OCI-M1 (cell line): ENCODE data around the gene TMEM187.
A peak's percentile ranks its signal among the peaks of the same experiment; 100 is the strongest.

Source experiments
- DNase-seq: peaks from one replicate; lab custom pipeline; 2025; lab: John Stamatoyannopoulos, UW

Gene TMEM187

GRCh38 chrX:153972368-153973126 is at the start of gene TMEM187:
TMEM187 (plus strand) TSS chrX:153972754; CDS start chrX:153982063, 9,309 bp downstream.
- DNase-seq: peak; percentile 95

- DNase-seq: no peak
Observed at GRCh38 chrX:153922932-153923857, 49.4 kb upstream of the TMEM187 start.

DNA sequence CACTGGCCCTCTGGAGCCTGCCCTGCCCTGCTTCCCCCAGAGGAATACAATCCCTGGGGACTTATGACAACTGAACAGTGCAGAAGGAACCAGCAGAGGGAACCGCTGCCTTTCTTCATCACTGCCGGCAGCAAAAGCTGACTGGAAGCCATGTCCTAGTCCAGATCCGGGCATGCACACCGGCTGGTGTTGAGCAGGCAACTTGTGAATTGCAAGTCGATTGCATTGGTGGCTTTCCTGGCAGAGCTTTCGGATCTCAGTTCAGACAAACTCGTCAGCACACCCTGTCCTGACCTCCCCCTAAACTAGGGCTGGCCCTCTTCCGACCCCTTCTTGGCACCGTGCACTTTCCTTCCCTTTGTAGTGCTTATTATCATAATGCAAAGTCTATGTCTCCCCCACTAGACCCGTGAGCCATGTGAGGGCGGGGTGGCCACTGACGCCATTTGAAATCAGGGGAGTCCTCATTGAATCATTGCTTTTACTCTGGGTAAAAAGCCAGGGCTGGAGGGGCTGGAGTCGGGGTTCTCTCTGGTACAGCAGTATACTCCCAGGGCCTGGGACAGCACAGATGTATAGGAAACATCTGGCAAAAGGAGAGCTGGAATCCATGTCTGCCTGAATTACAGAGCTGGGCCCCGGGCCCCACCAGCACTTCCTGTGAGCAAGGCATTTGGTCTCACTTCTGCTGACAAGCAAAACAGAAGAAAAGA is 48.2 kb upstream of the TMEM187 start:
- peak; percentile 72 for DNase-seq

- DNase-seq: peak; percentile 71
Observed at GRCh38 chrX:153925387-153925738, 47.2 kb upstream of the TMEM187 start.

- DNase-seq: peak; percentile 77
Observed at GRCh38 chrX:153925739-153926551, 46.6 kb upstream of the TMEM187 start, which contains the start of gene ARHGAP4. ARHGAP4 (minus strand) TSS chrX:153926264; CDS start chrX:153926202, 62 bp downstream.

- no peak for DNase-seq
Observed at GRCh38 chrX:153926552-153926857, 46.0 kb upstream of the TMEM187 start.

DNA sequence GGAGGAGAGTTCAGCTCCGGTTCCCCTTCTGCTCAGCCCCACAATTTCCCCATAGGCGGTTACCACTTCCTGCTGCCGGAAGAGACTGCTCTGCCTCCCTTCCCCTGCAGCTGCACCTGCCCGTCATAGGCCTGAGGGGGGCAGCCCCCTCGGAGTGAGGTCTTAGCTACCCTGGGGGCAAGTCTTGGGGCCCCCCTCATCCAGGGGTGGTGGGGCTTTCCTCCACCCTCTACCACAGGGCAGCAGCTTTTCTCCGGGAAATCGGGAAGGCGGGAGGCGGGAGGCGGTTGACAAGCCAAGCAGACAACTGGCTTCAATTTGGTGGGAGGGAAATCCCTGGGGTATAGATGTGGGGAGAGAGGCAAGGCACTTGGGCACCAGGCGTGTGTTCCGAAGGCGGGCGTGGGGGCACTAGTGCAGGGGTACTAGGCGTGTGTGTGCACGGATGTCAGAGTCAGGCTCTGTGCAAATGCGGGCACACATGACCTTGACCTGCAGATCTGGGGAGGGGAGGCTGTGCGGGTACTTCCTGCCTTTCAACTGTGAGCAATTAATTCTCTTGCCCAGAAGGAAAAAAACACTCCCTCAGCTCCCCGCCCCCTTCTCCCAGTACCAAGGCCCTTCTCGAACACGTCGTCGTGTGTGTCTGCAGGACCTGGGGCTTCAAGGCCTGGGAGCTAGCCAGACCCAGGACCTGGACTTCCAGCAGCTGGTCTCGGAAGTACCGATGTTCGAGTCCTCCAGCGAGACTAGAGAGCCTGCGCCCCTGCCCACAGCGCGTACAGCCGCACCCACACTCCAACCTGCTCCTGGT is 45.5 kb upstream of the TMEM187 start:
- peak; percentile 94 for DNase-seq

DNA sequence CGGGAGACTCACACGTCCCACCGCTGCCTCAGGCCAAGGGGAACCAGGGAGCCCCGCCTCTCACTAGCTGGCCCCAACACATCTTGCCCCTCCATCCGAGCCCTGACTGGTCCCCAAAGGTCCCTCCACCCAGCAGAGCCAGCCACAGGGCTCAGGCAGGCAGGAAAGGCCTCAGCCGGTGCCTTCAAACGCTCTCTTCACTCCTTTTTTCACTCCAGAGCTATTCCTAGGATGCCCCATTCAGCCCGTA is 45.0 kb upstream of the TMEM187 start:
- no peak for DNase-seq

DNA sequence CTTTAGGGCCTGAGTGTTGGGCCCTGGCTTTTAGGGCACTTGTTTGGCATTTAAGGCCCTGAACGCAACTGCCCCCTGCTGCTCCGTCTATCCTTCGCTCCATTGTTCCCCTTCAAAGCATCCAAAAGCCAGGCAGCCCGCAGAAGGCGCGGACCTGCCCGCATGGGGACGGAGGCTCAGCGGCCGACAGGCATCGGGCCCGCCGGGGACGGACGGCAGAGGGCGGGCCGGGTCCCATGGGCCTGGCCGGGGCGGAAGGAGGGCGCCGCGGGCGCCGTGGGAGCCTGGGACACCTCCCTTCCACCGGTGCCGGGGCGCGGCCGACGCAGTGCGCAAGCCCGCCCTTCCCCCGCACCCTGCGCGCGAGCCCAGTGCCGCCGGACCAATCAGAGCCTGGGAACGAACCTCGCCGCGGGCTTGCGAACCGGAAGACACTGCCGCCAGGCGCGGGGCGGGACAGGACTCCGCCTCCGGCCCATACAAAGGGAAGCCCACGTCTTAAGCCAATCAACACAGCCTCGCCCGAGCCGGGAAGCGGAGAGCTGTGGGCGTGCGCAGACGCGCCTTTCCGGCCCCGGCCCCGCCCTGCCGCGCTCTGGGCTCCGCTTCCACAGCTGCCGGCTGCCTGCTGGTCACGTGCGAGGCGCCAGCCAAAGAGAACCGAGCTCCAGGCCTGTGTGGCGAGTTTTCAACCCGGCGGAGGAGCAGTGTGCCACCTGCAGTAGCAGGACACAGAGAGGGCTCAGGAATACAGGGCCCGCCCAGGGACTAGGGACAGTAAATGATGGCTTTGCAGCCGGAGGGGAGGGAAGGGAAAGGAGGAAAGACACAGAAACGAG is 44.4 kb upstream of the TMEM187 start:
- peak; percentile 100 for DNase-seq

DNA sequence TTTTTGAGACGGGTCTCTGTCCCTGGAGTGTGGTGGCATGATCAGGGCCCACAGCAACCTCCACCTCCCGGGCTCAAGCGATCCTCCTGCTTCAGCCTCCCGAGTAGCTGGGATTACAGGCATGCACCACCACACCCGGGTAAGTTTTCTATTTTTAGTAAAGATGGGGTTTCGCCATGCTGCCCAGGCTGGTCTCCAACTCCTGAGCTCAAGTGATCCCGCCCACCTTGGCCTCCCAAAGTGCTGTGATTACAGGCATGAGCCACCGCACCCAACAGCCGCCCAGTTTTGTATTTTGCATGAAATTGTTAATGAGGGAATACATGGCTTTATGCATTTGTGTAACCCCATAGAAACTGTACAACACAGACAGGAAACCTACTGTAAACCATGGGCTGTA is 43.7 kb upstream of the TMEM187 start:
- no peak for DNase-seq

DNA sequence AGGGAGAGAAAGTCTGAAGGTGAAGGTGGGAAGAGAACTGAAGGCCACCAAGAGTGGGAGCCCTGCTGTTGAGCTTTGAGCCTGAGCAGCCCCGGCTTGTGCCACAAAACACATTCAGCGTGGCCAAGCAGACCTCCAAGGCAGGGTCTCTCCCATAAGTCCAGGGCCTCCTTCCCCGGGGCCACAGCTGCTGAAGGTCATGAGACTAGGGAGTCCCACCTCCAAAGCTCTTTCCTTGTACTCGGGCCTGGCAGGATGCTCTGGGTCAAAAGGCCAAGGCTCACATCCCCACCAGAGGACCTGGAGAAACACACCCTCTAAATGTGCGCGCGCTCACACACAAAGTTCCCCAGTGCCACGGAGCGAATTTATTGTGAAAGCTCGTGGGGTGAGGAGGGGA is 43.0 kb upstream of the TMEM187 start:
- DNase-seq: no peak

- no peak for DNase-seq
Observed at GRCh38 chrX:153930011-153930910, 42.3 kb upstream of the TMEM187 start.

GRCh38 chrX:153931151-153931550 is 41.4 kb upstream of the TMEM187 start:
- no peak for DNase-seq

- no peak for DNase-seq
Observed at GRCh38 chrX:153931748-153932147, 40.8 kb upstream of the TMEM187 start.

DNA sequence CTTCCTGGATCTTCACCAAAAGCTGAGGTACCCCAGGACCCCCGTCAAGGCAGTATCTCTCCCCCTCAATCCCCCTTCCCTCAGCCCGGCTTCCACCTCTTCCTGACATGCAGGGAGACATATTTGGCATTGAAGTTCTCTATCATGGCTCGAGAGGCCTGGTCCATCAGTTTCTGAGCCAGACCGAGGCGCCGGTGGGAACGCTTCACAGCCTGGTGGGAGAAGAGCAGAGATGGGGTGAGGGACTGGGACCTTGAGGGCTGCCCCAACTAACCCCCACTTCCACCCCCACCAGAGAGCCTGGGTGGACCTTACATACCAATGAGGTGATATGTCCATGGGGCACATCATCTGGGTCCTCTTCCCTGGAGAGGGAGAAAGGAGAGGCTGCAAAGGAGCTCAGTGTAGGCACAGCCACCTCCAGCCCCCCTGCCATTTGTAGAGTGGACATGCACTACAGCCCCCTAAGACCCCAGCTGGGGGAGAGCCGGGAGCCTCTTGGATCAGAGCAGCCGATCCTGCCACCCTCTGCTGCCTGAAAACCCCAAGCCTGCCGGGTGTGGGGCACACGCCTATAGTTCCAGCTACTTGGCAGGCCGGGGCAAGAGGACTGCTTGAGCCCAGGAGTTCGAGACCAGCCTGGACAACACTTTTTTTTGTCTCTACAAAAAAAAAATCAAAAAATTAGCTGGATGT is 40.2 kb upstream of the TMEM187 start:
- no peak for DNase-seq

DNA sequence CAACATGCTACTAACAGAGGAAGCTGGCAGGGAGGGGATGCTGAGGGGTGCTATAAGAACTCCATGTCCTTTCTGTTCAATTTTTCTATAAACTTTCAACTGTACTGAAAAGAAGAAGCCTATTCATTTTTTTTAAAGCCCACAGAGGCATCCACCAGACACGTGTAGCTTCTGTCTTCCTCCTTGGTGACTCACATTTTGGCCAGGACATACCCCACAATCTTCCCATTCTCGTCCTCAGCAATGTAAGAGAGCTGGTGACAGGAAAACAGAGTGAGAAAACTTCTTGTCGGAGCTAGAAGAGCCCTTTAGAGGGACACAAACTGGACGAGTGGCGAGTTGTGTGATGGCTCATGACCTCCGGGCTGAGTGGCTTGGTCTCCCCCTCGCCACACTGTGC is 38.8 kb upstream of the TMEM187 start:
- DNase-seq: peak; percentile 32

DNA sequence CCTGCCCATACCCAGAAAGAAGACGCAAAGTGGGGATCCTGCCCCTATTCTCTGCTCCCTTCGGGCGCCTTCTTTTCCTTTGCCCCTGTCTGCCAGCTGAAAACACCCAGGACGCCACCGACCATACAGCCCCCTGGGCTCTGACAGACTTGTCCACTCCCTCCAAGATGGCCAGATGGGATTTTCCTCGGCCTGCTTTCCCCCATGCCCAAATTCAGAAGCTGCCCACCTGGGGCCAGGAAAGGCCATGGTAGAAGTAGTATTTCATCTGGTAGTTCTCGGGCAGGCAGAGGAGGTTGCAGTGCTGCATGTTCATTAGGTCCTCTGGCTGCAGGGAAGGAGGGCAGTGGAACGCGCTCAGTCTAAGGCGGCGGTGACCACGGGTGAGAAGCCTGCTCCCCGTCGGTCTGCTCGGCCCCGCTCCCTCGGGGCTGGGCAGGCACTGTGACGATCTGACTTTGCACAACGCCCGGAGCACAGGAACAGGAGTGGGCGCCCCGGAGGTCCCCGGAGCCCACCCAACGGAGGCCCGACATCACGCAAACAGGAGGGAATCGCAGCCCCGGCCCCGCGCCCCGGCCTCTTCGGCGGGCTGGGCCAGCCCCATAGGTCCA is 38.3 kb upstream of the TMEM187 start:
- peak; percentile 56 for DNase-seq

GRCh38 chrX:153934762-153935325 is 37.7 kb upstream of the TMEM187 start, which contains the start of gene NAA10:
NAA10 (minus strand) TSS chrX:153935037; CDS start chrX:153934904, 133 bp downstream.
- DNase-seq: peak; percentile 94
